ENCODE measurements around the gene PDCD1LG2. TPM values are rescaled to one million over a fixed set of nuclear protein-coding genes. Genes with fewer than 3 reads are reported as not detected.

The PDCD1LG2 gene
- total RNA-seq, 1 donor from 2014 or later: 3.2 TPM

- no peak for DNase-seq (ENCODE audit: low read depth)
- Histone ChIP-seq H3K4me3 (ENCODE audit: low read depth, low read length) (no peak overlapping the region), H3K36me3 (ENCODE audit: control insufficient read depth, insufficient read depth, low read length) (no peaks in the 10 kb centered on the region), H3K27me3 (ENCODE audit: control insufficient read depth, insufficient read depth, low read length) (no peaks in the 10 kb centered on the region)
- no peak for TF ChIP-seq CTCF (IDR thresholded peaks at IDR 0.05; ENCODE audit: insufficient read depth, low read length, poor library complexity, severe bottlenecking)
These were observed 45.9 kb downstream of the PDCD1LG2 start for GRCh38 chr9:5556101-5556705.

GRCh38 chr9:5557606-5558587 is 47.6 kb downstream of the PDCD1LG2 start:
- TF ChIP-seq CTCF (IDR thresholded peaks at IDR 0.05; ENCODE audit: insufficient read depth, low read length, poor library complexity, severe bottlenecking): no peak
- Histone ChIP-seq H3K27me3 (ENCODE audit: control insufficient read depth, insufficient read depth, low read length) (no peaks in the 10 kb centered on the region), H3K4me3 (ENCODE audit: low read depth, low read length) (no peak overlapping the region), H3K36me3 (ENCODE audit: control insufficient read depth, insufficient read depth, low read length) (no peaks in the 10 kb centered on the region)
- DNase-seq (ENCODE audit: low read depth): no peak

DNA sequence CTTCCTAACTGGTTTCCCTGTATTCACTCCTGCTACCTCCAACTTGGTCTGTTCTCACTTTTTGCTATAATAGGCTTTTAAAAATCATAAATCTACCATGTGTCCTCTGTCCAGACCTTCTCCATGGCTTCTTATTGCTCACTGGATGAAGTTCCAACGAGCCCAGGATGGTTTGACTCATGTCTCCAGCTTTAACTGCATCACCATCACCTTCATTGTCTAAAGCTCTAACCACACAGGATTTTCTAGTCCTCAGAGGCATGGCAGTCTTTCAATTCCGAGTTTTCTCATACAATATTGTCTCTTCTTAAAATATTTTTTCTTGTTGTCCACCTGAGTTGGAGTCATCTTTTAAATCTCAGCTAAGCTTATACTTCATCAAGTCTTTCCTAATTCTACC is 49.3 kb downstream of the PDCD1LG2 start:
- Histone ChIP-seq H3K36me3 (ENCODE audit: control insufficient read depth, insufficient read depth, low read length) (no peaks in the 10 kb centered on the region), H3K4me3 (ENCODE audit: low read depth, low read length) (no peak overlapping the region), H3K27me3 (ENCODE audit: control insufficient read depth, insufficient read depth, low read length) (no peaks in the 10 kb centered on the region)
- DNase-seq (ENCODE audit: low read depth): no peak
- no peak for TF ChIP-seq CTCF (IDR thresholded peaks at IDR 0.05; ENCODE audit: insufficient read depth, low read length, poor library complexity, severe bottlenecking)

GRCh38 chr9:5560443-5561100 is 50.2 kb downstream of the PDCD1LG2 start:
- no peaks in the 10 kb centered on the region for H3K36me3 ChIP-seq (ENCODE audit: control insufficient read depth, insufficient read depth, low read length)
- no peak for TF ChIP-seq CTCF (IDR thresholded peaks at IDR 0.05; ENCODE audit: insufficient read depth, low read length, poor library complexity, severe bottlenecking)

GRCh38 chr9:5561828-5562488 is 51.6 kb downstream of the PDCD1LG2 start:
- Histone ChIP-seq H3K36me3 (ENCODE audit: control insufficient read depth, insufficient read depth, low read length) (no peaks in the 10 kb centered on the region), H3K27me3 (ENCODE audit: control insufficient read depth, insufficient read depth, low read length) (no peaks in the 10 kb centered on the region), H3K4me3 (ENCODE audit: low read depth, low read length) (no peak overlapping the region)
- no peak for DNase-seq (ENCODE audit: low read depth)
- TF ChIP-seq CTCF (IDR thresholded peaks at IDR 0.05; ENCODE audit: insufficient read depth, low read length, poor library complexity, severe bottlenecking): no peak

More at GRCh38 chr9:5560443-5561100, 50.2 kb downstream of the PDCD1LG2 start:
- no peak for DNase-seq (ENCODE audit: low read depth)
- Histone ChIP-seq H3K4me3 (ENCODE audit: low read depth, low read length) (no peak overlapping the region), H3K27me3 (ENCODE audit: control insufficient read depth, insufficient read depth, low read length) (no peaks in the 10 kb centered on the region)

Measured in kidney epithelial cell (primary cell).